ENCODE data around the gene DSG2. TPM values are rescaled to one million over a fixed set of nuclear protein-coding genes. Genes with fewer than 3 reads are reported as not detected.

DSG2 gene
- total RNA-seq, 1 donor from 2014 or later: 37.1 TPM

DNA sequence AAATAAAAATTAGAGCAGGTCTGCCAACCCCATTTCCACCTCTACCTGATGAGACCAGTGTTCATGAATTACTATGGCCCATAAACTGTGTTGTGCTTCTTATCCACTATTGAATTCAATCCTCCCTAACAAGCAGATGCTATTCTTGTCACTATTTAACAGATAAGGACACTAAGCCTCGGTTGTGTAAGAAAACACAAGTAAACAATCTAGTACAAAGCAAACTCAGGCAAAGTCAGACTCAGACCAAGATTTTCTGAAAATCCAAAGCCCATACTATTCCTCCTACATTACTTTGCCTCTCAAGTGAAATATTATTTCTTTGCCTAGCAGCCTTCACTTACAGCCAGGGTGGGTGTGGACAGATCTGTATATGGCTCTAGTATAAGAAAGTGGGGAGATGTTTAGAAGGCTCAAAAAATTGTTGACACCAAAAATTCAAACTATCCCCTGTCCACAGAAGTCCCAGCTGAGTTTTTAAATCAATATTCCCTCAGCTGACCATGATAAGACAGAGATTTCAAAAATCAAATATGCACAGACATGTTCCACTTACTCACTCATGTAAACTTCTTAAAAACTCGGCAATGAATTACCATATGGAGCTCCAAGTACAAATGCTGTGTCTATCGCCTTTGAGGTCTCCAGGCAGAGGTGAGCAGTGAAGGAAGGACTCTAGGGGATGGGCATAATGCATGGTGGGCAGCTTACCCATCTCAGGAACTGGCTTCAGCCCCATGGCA is 77.7 kb downstream of the DSG2 start:
- intact Hi-C loops (cut with DNase I): no loop called here
- no peak for DNase-seq
- ATAC-seq (ENCODE audit: poor library complexity): peak; percentile 20

DNA sequence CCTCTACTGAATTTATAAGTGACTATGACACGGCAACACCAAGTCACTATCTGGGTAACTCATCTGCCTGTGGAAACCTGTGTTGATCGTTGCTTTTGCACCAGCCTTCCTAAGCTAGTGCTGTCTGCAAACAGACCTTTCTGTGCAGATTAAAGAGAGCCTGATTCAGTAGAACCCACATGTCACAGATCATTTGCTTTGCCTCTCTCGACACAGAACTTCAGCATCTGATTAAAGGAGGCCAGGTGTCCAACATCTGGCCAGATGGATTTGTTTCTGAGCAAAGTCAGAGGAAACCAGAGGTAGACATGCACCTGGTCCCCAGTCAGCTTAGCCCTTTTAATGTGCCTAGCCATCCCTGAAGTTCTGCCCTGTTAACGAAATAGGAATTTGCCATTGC is 78.7 kb downstream of the DSG2 start:
- ATAC-seq (ENCODE audit: poor library complexity): no peak
- intact Hi-C loops (cut with DNase I): no loop called here
- DNase-seq: no peak

DNA sequence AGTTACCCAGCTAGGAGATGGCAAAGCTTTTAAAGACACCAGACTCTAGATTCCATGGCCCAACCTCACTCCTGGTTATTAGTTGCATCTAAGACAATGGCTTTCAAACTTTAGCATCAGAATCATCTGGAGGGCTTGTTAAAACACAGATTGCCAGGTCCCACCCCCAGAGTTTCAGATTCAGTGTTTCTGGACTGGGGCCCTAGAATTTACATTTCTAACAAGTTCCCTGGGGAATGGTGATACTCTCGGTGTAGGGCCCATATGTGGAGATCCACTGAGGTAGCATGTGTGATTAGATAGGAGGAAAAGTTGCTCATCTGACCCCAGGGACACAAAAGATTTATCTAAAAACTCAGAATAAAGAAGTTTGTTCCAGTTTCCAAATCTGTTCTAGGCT is 79.2 kb downstream of the DSG2 start:
- no peak for ATAC-seq (ENCODE audit: poor library complexity)
- no peak for DNase-seq
- intact Hi-C loops (cut with DNase I): no loop called here

DNA sequence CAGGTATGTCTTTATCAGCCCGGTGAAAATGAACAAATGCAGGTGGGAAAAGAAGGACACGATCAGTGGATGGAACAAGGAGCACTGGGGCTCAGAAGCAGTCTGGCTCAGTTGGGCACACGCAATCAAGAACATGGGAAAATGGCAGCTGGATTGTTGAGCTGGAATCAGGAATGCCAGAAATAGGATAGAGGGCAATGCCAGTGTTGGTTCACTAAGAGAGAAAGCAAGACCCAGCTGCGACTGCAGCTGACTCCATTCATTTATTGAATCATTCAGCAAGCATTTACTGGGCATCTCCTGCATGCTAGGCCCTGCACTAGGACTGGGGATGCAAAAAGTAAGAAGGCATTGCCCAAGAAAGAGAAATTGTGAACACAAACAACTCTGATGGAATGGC is 80.1 kb downstream of the DSG2 start:
- ATAC-seq (ENCODE audit: poor library complexity): no peak
- no peak for DNase-seq
- intact Hi-C loops (cut with DNase I): no loop called here

DNA sequence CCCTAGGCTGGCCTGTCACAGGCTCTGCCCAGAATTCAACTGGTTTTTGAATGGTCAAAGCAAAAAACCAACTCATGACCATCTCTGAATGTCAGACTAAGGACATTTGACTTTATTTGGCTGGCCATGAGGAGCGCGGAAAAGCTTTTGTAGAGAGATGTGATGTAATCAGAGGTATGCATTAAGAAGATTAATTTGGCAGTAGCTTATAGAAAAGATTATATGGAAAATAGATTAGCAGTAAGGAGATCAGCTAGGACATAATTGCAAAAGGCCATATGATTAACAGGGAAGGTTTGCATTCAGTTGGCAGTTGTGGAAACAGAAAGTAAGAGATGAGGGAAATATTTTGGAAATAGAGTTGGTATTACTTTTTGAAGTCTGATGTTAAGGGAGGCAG is 81.4 kb downstream of the DSG2 start:
- intact Hi-C loops (cut with DNase I): no loop called here
- DNase-seq: no peak
- ATAC-seq (ENCODE audit: poor library complexity): no peak

DNA sequence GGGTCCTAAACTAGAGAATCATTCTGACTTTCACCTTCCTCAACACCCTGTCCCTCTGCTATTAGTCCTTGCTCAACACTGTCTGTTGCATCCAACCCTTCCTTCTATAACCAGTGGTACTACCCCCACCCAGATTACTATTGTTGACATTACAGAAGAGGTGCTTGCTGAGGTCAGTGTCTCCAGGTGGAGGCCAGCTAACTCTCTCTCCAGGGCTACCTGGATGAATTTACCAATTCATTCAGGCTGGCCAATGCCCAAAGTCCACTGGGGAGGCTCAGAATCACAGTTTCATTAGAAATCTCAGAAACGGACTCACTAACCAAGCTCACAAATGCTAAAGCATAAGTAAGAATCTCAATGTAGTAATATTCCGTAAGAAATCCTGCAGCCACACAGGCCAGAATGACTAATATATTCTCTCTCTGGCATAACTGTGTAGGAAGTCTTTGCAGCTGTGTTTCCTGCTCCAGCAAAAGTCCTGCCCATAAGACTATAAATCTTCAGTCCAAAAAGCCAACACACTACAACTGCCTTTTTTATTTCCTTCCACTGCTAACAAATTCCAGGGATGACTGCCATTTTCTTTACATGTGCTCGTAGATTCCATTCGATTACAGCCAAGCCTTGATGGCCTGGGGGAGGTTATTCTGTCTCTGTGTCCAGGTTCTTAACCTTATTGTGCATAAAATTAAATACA is 83.7 kb downstream of the DSG2 start:
- intact Hi-C loops (cut with DNase I): no loop called here
- no peak for ATAC-seq (ENCODE audit: poor library complexity)
- DNase-seq: no peak

DNA sequence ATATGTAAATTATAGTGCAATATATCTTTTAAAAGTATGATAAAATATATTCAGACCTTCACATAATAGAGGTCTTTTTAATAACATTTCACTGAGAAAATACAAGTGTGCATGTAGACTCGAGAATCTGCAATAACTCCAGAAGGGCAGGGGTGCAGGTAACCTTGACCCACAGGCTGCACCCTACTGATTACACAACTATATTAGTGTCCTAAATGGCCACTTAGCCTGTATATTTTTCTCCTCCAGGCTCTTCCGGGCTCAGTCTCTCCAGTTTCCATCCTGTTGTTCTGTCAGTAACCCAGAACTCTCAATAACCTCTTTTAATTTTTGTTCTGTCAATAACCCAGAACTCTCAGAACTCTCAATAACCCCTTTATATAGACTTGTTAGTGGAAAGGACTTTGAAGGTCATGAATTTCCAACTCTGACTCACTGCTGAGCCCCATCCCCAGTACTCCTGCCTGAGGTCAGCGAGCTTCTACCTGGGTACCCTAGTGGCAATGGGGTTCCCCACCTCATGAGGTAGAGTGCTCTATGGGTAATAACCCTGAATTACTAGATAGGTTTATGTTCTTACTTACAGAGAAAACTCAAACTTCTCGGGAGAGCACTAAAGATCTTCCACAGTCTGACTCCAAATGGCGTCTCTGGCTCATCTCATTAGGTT is 85.3 kb downstream of the DSG2 start:
- intact Hi-C loops (cut with DNase I): no loop called here
- DNase-seq (no peak), ATAC-seq (ENCODE audit: poor library complexity) (no peak)

DNA sequence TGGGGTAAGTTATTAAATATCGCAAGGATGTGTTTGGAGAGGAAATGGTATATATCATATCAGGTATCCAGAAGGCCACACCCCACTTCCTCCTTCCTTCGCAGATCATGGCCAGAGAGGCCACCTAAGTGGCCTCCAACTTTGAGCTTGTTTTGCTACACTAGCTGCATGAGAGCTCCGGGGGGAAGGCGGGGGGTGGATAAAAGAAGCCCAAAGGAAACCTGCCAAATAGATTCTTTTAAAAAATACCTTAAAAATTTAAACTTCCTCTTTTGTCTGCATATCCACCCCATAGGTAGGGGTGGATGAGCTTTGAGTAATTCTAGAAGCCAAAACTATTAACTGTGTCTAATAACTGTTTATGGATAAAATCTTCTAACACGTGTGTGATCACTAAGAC is 88.0 kb downstream of the DSG2 start:
- ATAC-seq (ENCODE audit: poor library complexity): no peak
- intact Hi-C loops (cut with DNase I): no loop called here

DNA sequence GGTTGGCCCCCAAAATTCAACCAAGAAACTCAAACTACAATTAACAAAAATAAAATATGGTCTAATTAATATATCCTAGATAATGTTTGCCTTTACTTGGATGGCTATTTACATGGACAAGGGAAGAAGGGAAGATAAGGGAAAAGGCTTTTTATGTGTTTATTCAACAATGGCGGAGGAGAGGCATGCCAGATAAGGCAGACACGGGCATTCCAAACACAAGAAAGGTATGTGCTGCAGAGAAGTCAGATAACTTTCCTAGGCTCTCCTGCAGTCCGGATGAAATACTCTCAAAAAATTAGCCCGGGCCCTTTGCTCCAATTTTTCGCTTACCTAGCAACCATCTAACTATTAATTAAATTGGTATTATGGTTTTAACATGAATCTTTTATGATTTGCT is 88.6 kb downstream of the DSG2 start:
- no peak for DNase-seq
- no peak for ATAC-seq (ENCODE audit: poor library complexity)
- intact Hi-C loops (cut with DNase I): no loop called here

More for the DNA sequence above, 88.0 kb downstream of the DSG2 start:
- no peak for DNase-seq

DNA sequence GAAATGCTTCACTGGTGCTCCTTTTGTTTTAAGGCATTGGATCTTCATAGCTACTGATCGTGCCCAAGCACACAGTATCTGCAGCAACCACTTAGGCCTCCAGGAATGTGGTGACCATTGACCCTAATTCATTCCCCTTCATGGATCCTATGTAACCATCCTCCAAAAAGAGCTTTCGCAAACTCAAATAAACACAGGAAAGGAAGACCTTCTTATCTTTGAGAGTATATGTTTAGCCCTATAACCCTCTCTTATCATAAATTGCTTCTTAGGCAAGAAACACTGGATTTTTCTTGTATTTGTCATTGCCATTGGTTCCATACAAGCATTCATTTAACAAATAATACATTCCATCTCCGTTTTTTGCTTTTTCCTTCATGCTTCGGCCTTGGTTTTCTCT is 89.6 kb downstream of the DSG2 start:
- intact Hi-C loops (cut with DNase I): no loop called here
- DNase-seq (no peak), ATAC-seq (ENCODE audit: poor library complexity) (no peak)

DNA sequence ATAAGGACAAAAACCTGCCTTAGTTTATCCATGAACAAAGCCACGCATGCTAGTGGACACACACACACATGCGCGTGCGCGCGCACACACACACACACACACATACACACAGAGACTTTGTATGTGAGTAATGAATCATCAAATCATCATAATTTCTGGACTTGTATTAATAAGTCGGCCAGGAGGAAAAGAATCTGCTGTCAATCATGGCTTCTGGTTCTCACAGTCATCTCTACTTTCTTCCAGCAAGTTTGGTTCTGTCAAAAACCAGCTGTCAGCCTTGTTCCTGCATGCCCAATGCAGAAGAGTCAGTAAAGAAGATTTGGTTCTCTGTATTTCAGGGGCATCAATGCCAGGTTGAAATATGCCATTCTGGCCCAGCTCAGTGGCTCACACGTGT is 92.6 kb downstream of the DSG2 start:
- ATAC-seq (ENCODE audit: poor library complexity): no peak
- DNase-seq: no peak
- intact Hi-C loops (cut with DNase I): no loop called here

DNA sequence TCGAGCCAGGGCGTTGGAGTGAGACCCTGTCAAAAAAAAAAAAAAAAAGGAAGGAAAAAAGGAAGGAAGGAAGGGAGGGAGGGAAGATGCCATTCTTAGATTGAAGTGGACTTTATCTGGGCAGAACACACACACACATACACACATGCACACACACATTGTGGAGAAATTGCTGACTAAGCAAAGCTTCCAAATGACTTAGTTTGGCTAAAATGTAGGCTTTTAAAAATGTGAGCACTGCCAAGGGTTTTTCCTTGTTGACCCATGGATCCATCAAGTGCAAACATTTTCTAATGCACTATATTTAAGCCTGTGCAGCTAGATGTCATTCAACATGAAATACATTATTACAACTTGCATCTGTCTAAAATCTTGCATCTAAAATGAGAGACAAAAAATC is 93.1 kb downstream of the DSG2 start:
- no peak for DNase-seq
- intact Hi-C loops (cut with DNase I): no loop called here

DNA sequence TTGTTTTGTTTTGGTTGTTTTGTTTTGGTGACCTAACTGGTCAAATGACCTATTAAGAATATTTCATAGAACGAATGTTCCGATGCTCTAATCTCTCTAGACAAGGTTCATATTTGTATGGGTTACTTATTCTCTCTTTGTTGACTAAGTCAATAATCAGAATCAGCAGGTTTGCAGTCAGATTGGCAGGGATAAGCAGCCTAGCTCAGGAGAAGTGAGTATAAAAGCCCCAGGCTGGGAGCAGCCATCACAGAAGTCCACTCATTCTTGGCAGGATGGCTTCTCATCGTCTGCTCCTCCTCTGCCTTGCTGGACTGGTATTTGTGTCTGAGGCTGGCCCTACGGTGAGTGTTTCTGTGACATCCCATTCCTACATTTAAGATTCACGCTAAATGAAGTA is 93.7 kb downstream of the DSG2 start, which contains the start of gene TTR:
Gene TTR, plus strand, starts transcription at position 250 of the 400 bp plus-strand sequence. Its CDS starts 26 bp downstream, at position 276.
- ATAC-seq (ENCODE audit: poor library complexity) (no peak), DNase-seq (no peak)
- intact Hi-C loops (cut with DNase I): no loop called here

More for the DNA sequence above, 93.1 kb downstream of the DSG2 start:
- ATAC-seq (ENCODE audit: poor library complexity): no peak

DNA sequence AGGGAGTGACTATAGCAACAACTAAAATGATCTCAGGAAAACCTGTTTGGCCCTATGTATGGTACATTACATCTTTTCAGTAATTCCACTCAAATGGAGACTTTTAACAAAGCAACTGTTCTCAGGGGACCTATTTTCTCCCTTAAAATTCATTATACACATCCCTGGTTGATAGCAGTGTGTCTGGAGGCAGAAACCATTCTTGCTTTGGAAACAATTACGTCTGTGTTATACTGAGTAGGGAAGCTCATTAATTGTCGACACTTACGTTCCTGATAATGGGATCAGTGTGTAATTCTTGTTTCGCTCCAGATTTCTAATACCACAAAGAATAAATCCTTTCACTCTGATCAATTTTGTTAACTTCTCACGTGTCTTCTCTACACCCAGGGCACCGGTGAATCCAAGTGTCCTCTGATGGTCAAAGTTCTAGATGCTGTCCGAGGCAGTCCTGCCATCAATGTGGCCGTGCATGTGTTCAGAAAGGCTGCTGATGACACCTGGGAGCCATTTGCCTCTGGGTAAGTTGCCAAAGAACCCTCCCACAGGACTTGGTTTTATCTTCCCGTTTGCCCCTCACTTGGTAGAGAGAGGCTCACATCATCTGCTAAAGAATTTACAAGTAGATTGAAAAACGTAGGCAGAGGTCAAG is 94.7 kb downstream of the DSG2 start:
- intact Hi-C loops (cut with DNase I): no loop called here
- DNase-seq (no peak), ATAC-seq (ENCODE audit: poor library complexity) (no peak)

DNA sequence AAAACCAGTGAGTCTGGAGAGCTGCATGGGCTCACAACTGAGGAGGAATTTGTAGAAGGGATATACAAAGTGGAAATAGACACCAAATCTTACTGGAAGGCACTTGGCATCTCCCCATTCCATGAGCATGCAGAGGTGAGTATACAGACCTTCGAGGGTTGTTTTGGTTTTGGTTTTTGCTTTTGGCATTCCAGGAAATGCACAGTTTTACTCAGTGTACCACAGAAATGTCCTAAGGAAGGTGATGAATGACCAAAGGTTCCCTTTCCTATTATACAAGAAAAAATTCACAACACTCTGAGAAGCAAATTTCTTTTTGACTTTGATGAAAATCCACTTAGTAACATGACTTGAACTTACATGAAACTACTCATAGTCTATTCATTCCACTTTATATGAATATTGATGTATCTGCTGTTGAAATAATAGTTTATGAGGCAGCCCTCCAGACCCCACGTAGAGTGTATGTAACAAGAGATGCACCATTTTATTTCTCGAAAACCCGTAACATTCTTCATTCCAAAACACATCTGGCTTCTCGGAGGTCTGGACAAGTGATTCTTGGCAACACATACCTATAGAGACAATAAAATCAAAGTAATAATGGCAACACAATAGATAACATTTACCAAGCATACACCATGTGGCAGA is 97.3 kb downstream of the DSG2 start:
- intact Hi-C loops (cut with DNase I): no loop called here
- DNase-seq: no peak
- no peak for ATAC-seq (ENCODE audit: poor library complexity)

DNA sequence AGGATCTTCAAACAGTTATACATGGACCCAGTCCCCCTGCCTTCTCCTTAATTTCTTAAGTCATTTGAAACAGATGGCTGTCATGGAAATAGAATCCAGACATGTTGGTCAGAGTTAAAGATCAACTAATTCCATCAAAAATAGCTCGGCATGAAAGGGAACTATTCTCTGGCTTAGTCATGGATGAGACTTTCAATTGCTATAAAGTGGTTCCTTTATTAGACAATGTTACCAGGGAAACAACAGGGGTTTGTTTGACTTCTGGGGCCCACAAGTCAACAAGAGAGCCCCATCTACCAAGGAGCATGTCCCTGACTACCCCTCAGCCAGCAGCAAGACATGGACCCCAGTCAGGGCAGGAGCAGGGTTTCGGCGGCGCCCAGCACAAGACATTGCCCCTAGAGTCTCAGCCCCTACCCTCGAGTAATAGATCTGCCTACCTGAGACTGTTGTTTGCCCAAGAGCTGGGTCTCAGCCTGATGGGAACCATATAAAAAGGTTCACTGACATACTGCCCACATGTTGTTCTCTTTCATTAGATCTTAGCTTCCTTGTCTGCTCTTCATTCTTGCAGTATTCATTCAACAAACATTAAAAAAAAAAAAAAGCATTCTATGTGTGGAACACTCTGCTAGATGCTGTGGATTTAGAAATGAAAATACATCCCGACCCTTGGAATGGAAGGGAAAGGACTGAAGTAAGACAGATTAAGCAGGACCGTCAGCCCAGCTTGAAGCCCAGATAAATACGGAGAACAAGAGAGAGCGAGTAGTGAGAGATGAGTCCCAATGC is 98.3 kb downstream of the DSG2 start:
- ATAC-seq (ENCODE audit: poor library complexity) (no peak), DNase-seq (no peak)
- intact Hi-C loops (cut with DNase I): no loop called here

DNA sequence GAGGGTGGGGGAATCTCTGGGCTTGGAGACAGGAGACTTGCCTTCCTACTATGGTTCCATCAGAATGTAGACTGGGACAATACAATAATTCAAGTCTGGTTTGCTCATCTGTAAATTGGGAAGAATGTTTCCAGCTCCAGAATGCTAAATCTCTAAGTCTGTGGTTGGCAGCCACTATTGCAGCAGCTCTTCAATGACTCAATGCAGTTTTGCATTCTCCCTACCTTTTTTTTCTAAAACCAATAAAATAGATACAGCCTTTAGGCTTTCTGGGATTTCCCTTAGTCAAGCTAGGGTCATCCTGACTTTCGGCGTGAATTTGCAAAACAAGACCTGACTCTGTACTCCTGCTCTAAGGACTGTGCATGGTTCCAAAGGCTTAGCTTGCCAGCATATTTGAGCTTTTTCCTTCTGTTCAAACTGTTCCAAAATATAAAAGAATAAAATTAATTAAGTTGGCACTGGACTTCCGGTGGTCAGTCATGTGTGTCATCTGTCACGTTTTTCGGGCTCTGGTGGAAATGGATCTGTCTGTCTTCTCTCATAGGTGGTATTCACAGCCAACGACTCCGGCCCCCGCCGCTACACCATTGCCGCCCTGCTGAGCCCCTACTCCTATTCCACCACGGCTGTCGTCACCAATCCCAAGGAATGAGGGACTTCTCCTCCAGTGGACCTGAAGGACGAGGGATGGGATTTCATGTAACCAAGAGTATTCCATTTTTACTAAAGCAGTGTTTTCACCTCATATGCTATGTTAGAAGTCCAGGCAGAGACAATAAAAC is 100.2 kb downstream of the DSG2 start:
- intact Hi-C loops (cut with DNase I): no loop called here
- no peak for ATAC-seq (ENCODE audit: poor library complexity)
- DNase-seq: no peak

Data from Right ventricle myocardium superior (tissue), 1 donor.